Stimulated activated effector memory CD8-positive, alpha-beta T cell treated with anti-CD3 and anti-CD28 coated beads, Interleukin-12 subunit alpha, Interleukin-12 subunit beta, amount 100 ng/mL, for 72 hours (primary cell): ENCODE data around the gene CRAMP1.
"Not testable (repeated sequence)": the region's sequence is repeated elsewhere in the genome, so short reads cannot be mapped to it uniquely, and the experiment has no call there.

Experiments
- ATAC-seq: fragments of 150-1000 bp; cut with Tn5 transposase; 2 replicates; pipeline ENCODE4 v1.10.0; 2021
- DNase-seq, 2 donors: peaks; one replicate each; pipeline ENCODE4 v3.0.0; 2021 to 2022; ENCODE audit warnings: low spot score in 2 of 2
- H3K27ac Mint-ChIP-seq: one replicate; pipeline ENCODE4 v1.8.0; 2022; ENCODE audit warnings: mild to moderate bottlenecking, mixed read lengths
- H3K36me3 Mint-ChIP-seq: one replicate; pipeline ENCODE4 v1.8.0; 2022; ENCODE audit warnings: mild to moderate bottlenecking, mixed read lengths
- H3K4me1 Mint-ChIP-seq: one replicate; pipeline ENCODE4 v1.8.0; 2022; ENCODE audit warnings: mixed read lengths
- H3K4me3 Mint-ChIP-seq: one replicate; pipeline ENCODE4 v1.8.0; 2022; ENCODE audit warnings: mild to moderate bottlenecking, mixed read lengths
- H3K9me3 Mint-ChIP-seq: one replicate; pipeline ENCODE4 v1.8.0; 2022; ENCODE audit warnings: mixed read lengths

CRAMP1 gene

DNA sequence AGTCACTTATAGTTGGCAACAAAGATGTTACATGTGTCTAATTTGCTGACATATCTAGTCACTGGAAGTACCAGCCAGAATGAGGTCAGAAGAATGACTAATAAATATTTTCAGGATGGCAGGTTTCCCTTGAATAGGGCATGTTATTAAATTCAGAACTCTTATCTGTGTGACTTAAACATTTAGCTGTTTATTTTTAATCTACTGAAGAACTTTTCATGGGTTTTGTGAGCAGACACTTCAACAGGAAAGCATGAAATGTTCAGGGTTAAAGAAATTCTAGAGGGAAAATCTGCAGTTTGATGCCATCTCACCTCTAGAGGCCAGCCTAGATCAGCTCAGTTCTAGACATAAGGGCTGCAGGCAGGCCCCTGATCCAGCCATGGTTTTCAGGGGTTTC lies 79.1 kb downstream of the CRAMP1 start:
- ATAC-seq: no peak

DNA sequence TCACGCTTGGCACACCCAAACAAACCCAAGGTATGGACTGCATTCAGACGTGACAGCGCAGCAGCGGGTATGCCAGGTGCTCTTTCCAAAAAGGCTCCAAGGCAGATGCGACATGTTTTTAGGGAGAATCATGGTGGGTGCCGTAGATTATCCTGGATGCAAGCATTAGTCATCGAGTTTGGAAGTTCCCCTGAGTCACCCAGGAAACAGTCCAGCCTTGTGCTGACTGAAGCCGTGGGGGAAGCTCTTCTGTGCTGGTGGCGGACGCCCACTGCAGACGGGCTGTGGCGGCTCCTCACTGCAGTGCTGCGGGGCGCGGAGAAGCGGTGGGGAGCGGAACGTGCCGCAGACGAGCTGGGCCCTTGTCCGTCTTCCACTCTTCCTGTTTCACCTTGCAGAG lies 79.8 kb downstream of the CRAMP1 start:
- peaks cover 12% of the 10 kb centered on the region for H3K4me1 Mint-ChIP-seq
- peaks cover 100% of the 10 kb centered on the region for H3K36me3 Mint-ChIP-seq
- no peaks in the 10 kb centered on the region for H3K9me3 Mint-ChIP-seq
- no peak overlapping the region for H3K4me3 Mint-ChIP-seq
- DNase-seq (no peak), ATAC-seq (no peak)
- no peak overlapping the region for H3K27ac Mint-ChIP-seq

More for the DNA sequence above, 79.1 kb downstream of the CRAMP1 start:
- peak overlapping the region; percentile 68 for H3K27ac Mint-ChIP-seq
- H3K4me1 Mint-ChIP-seq: peaks cover 12% of the 10 kb centered on the region
- H3K4me3 Mint-ChIP-seq: no peak overlapping the region
- no peaks in the 10 kb centered on the region for H3K9me3 Mint-ChIP-seq
- peaks cover 100% of the 10 kb centered on the region for H3K36me3 Mint-ChIP-seq
- no peak for DNase-seq

DNA sequence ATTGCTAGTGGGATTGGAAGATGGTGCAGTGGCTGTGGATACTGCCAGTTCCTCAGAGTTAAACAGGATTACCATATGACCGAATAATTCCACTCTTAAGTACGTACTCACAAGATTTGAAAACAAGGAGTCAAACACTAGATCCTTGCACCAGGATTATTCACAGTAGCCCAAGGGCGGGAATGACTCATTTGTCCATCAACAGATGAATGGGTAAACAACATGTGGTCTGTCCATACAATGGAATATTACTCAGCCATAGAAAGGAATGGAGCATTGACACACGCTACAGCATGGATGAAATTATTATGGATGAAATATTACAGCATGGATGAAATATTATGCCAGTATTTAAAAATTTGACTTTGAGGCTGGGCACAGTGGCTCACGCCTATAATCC lies 84.7 kb downstream of the CRAMP1 start:
- ATAC-seq (no peak), DNase-seq (no peak)
- Mint-ChIP-seq H3K4me3 (no peak overlapping the region), H3K9me3 (no peaks in the 10 kb centered on the region), H3K4me1 (no peaks in the 10 kb centered on the region), H3K36me3 (peaks cover 95% of the 10 kb centered on the region), H3K27ac (peak overlapping the region; percentile 43)

DNA sequence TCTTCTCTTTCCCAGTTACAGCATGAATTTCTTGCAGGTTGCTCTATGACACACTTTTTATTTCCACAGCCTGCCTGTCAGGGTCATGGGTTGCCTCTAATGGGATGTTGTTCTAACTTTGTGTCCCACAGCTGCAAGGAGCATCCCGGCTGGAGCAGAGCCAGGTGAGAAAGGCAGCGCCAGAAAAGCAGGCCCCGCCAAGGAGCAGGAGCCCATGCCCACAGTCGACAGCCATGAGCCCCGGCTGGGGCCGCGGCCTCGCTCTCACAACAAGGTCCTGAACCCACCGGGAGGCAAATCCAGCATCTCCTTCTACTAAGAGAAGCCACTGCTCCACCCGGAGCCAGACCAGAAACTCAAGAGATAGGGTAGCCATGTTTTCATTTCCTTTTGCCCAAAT lies 86.5 kb downstream of the CRAMP1 start:
- Mint-ChIP-seq H3K27ac (no peak overlapping the region), H3K4me3 (no peak overlapping the region), H3K36me3 (peaks cover 89% of the 10 kb centered on the region), H3K9me3 (no peaks in the 10 kb centered on the region), H3K4me1 (no peaks in the 10 kb centered on the region)
- ATAC-seq: no peak
- DNase-seq: no peak

DNA sequence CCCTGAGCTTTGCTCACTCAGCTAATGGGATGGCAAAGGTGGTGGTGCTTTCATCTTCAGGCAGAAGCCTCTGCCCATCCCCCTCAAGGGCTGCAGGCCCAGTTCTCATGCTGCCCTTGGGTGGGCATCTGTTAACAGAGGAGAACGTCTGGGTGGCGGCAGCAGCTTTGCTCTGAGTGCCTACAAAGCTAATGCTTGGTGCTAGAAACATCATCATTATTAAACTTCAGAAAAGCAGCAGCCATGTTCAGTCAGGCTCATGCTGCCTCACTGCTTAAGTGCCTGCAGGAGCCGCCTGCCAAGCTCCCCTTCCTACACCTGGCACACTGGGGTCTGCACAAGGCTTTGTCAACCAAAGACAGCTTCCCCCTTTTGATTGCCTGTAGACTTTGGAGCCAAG lies 88.1 kb downstream of the CRAMP1 start:
- no peak overlapping the region for H3K4me3 Mint-ChIP-seq
- ATAC-seq: no peak
- H3K27ac Mint-ChIP-seq: peak overlapping the region; percentile 45
- H3K36me3 Mint-ChIP-seq: peaks cover 75% of the 10 kb centered on the region
- no peaks in the 10 kb centered on the region for H3K9me3 Mint-ChIP-seq
- H3K4me1 Mint-ChIP-seq: no peaks in the 10 kb centered on the region
- no peak for DNase-seq

DNA sequence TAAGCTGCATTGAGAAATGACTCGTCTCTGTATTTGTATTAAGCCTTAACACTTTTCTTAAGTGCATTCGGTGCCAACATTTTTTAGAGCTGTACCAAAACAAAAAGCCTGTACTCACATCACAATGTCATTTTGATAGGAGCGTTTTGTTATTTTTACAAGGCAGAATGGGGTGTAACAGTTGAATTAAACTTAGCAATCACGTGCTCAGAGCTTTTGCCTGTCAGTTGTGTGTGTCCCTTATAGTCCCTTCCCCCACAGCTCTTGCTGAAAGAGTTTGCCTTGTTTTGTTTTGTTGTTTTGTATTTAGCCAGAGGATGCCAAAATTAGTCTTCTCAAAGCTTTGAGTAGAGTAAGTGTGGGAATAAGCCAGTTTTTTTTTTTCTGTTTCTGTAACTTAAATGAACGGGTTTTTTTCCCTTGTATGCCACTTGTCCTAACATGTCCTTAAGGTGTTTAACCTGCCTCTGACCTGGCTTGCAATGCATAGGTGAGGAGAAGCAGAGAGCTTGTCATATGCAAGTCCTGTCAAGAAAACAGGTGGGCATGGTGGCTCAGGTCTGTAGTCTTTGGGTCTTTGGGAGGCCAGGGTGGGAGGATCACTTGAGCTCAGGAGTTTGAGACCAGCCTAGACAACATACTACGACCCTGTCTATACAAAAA lies 89.2 kb downstream of the CRAMP1 start:
- Mint-ChIP-seq H3K27ac (peak overlapping the region; percentile 45), H3K4me3 (no peak overlapping the region), H3K36me3 (peaks cover 75% of the 10 kb centered on the region), H3K4me1 (no peaks in the 10 kb centered on the region), H3K9me3 (no peaks in the 10 kb centered on the region)
- DNase-seq (no peak), ATAC-seq (no peak)

DNA sequence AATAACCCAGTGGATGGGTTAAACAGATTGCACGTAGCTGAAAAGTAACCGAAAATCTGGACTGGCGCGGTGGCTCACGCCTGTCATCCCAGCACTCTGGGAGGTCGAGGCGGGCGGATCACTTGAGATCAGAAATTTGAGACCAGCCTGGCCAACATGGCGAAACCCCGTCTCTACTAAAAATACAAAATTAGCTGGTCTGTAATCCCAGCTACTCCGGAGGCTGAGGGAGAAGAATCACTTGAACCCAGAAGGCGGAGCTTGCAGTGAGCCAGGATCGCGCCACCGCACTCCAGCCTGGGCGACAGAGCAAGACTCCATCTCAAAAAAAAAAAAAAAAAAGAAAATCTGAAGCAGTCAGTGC lies 93.1 kb downstream of the CRAMP1 start:
- H3K4me1 Mint-ChIP-seq, H3K9me3 Mint-ChIP-seq: not testable (repeated sequence)
- Mint-ChIP-seq H3K27ac (peak overlapping the region; percentile 98), H3K4me3 (peak overlapping the region; percentile 99), H3K36me3 (peaks cover 38% of the 10 kb centered on the region)
- DNase-seq (peak in 1 of 2 donors; percentile 6), ATAC-seq (peak; percentile 38)

DNA sequence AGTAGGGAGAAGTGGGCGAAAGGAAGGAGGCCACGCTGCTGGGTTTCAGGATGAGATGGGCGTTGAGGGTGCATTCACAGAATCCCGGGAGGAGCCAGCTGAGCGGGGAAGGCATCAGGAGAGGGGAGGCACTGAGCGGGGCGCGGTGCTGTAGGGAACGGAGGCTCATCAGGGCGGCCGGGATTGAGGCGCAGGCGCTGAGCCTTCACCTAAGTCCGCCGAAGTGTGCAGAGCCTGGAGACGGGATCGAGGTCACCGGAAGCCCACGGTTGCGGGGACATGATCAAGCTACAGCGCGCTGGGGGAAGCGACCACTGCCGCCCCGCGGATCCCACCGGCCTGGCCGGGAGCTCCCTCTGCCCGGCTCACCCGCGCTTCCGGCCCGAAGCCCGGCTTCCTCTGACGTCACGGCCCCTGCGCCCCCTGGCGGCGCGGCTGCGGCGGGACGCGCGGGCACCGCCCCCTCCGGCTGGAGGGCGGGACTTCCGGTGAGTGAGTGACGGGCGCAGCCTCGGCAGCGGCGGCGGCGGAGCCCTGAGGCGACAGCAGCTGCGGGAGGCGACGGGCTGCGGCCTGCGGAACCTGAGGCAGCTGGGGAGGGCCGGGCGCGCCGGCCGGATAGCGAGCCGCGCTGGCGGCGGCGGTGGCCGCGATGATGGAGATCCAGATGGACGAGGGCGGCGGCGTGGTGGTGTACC lies 93.7 kb downstream of the CRAMP1 start, which contains the start of gene MAPK8IP3:
MAPK8IP3 (plus strand) TSS at position 508 of the 698 bp plus-strand sequence; CDS start at position 653, 145 bp downstream.
- H3K4me3 Mint-ChIP-seq: peak within 1 kb of the TSS; percentile 99
- ATAC-seq (peak; percentile 90), DNase-seq (peak; percentile 100)
- peaks cover 10% of the 10 kb centered on the region for H3K4me1 Mint-ChIP-seq
- no peaks in the 10 kb centered on the region for H3K9me3 Mint-ChIP-seq
- peak within 1 kb of the TSS; percentile 98 for H3K27ac Mint-ChIP-seq
- peaks cover 35% of the 10 kb centered on the region for H3K36me3 Mint-ChIP-seq

DNA sequence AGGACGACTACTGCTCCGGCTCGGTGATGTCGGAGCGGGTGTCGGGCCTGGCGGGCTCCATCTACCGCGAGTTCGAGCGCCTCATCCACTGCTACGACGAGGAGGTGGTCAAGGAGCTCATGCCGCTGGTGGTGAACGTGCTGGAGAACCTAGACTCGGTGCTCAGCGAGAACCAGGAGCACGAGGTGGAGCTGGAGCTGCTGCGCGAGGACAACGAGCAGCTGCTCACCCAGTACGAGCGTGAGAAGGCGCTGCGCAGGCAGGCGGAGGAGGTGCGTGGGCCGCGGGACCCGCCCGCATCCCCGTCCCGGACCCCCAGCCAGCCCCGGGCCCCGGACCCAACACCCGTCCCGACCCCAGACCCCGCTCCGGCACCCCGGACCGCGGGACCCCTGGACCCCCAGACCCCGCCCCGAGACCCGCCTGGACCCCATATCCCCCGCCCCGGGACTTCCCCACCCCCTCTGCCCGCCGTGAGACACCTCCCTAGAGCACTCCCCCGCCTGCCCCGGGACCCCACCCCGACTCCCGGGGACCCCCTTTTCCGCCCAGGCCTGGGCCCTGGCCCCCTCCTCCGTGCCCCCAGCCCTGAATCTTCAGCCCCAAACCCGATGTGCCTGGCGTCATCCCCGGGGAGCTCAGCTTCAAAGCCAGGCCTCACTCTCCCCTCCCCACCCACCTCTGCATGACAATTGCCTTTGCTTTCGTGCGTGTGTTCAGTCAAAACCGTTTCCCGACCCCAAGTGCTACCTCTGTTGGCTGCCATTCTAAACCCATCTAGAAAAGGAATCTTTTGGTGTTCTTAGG lies 94.4 kb downstream of the CRAMP1 start:
- peaks cover 10% of the 10 kb centered on the region for H3K4me1 Mint-ChIP-seq
- no peaks in the 10 kb centered on the region for H3K9me3 Mint-ChIP-seq
- H3K27ac Mint-ChIP-seq: peak overlapping the region; percentile 98
- H3K4me3 Mint-ChIP-seq: peak overlapping the region; percentile 99
- peaks cover 31% of the 10 kb centered on the region for H3K36me3 Mint-ChIP-seq
- peak; percentile 48 for ATAC-seq
- DNase-seq: peak; percentile 19 to 60

DNA sequence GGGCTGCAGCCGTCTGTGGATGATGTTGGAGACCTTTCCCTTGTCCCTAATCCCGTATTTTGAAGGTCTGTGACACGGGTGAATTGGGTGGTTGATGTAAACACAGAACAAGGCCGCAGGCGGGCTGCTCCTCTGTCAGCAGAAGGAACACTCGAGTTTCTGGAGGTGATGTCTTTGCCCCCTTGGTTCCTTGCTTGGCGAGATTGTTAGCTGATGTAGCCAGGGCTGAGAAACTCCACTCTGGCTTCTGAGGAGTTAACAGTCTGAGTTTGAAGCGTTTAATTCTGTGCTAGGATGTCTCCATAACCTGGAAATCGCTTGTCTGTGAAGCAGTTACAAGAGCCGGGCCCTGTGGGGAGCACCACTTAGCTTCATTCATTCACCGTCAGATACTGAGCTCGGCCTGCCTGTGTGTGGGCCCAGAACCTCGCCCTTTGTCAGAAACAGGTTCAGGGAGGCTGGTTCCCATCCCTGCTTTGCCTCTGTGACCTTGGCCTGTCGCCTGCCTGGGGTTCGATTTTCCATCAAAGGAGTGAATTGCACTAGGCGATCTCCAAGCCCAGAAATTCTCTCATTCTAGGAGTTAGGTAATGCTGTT lies 95.1 kb downstream of the CRAMP1 start:
- Mint-ChIP-seq H3K36me3 (peaks cover 31% of the 10 kb centered on the region), H3K4me3 (peak overlapping the region; percentile 99), H3K27ac (peak overlapping the region; percentile 98), H3K9me3 (no peaks in the 10 kb centered on the region), H3K4me1 (peaks cover 12% of the 10 kb centered on the region)
- ATAC-seq (no peak), DNase-seq (no peak)

DNA sequence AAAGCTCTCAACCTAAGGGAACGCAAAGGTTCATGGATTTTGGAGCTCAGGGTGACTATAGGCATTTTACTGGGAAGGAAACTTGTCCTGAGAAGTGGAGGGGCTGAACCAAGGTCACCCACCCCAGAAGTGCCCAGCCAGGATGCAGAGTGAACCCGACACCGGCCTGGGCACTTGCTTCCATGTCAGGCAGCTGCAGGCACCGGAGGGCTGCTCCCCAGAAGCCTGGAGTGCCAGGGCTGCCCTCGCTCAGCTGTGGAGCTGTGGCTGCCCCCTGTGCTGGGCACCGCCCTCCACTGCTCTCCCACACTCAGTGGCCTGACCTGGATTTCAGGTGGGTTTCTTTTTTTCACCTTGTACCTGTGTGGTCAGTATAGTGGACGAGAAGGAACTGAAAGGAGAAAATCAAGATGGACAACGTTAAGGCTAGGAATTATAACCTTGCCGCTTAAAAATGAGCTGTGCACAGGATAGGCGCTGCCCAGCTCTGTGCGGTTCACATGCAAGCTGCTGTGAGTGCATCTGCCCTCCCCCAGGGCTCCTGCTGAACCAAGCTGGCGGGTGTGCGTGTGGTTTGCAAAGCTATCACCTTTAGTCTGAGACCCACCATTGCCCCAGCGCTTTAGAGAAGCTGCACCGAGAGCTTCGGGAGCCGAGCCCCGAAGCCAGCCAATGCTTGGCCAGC lies 96.1 kb downstream of the CRAMP1 start:
- Mint-ChIP-seq H3K4me3 (peak overlapping the region; percentile 99), H3K36me3 (peaks cover 29% of the 10 kb centered on the region), H3K4me1 (peaks cover 21% of the 10 kb centered on the region), H3K27ac (peak overlapping the region; percentile 98), H3K9me3 (no peaks in the 10 kb centered on the region)
- DNase-seq (no peak), ATAC-seq (no peak)

DNA sequence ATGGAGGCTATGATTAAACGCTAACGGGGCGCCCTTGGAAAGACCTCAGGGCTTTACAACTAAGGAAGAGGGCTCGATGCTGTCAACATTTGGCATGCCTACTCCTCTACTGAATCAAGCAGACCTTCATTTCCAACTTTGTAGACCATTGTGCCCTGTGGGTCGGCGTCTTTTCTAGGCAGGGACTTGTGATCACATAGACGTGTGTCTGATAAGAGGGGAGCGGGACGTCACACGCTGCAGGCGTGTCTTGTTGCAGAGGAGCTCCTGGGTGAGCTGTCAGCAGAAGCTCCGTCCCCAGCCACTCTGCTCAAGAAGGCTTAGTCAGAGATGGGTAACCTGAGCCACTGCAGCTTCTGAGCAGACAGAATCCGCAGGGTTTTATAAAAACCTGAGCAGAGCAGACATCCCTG lies 96.6 kb downstream of the CRAMP1 start:
- ATAC-seq (peak; percentile 47), DNase-seq (no peak)
- Mint-ChIP-seq H3K9me3 (no peaks in the 10 kb centered on the region), H3K27ac (no peak overlapping the region), H3K4me1 (peaks cover 25% of the 10 kb centered on the region), H3K4me3 (peak overlapping the region; percentile 99), H3K36me3 (peaks cover 29% of the 10 kb centered on the region)

DNA sequence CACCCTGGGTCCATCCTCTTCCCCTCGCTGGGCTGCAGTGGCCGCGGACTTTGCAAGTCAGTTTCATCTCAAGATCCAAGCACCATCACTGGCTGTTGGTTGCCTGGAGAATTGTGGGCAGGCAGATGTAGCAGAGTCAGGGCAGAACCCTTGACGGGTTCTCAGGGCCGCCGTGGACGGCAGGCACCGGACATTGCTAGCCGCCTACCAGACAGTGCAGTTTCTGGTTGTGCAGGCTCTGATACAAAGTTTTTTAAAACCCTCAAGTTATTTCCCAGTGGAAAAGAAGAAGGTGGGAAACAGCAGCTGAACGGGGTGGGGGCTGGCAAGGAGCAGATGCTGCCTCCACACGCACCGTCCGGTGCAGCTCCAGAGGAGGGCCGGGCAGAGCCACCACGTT lies 97.2 kb downstream of the CRAMP1 start:
- Mint-ChIP-seq H3K27ac (no peak overlapping the region), H3K4me1 (peaks cover 25% of the 10 kb centered on the region), H3K4me3 (no peak overlapping the region), H3K36me3 (peaks cover 29% of the 10 kb centered on the region), H3K9me3 (no peaks in the 10 kb centered on the region)
- ATAC-seq: no peak
- no peak for DNase-seq

DNA sequence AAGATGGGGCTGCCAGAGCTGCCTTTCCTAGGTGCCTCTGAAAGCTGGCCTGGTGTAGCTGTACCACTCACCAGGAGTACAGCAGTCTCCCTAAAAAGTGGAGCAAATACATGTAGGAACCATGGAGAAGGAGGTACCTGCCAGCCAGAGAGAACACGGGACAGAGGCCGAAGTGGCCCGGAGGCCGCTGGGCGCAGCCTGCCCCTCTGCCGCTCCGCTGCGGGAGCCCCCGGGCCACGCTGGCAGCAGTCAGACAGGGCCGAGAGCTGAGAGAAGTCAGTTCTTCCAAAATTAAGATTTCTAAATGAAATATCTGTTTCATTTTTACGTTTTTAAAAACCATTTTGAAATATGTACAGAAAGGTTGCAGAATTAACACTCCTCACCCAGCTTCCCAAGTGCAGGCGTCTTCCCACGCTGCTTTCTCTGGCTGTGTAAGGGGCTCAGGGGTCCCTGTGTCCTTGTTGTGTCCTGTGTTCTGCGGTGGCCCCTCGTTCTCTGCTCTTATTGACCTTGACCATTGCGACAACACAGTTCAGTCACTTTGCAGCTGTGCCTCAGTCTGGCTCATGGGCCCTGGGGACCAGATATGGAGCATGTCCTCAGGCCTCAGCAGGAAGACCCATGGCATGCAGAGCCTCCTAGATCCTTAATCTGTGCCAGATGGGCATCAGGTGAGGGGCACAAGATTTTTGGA lies 98.8 kb downstream of the CRAMP1 start:
- Mint-ChIP-seq H3K9me3 (no peaks in the 10 kb centered on the region), H3K4me1 (peaks cover 30% of the 10 kb centered on the region), H3K36me3 (peaks cover 25% of the 10 kb centered on the region), H3K27ac (no peak overlapping the region), H3K4me3 (no peak overlapping the region)
- ATAC-seq (no peak), DNase-seq (no peak)
